IPS-11a (cell line): ENCODE results near the gene EIF4G3.
"Not testable (repeated sequence)": the region's sequence is repeated elsewhere in the genome, so short reads cannot be mapped to it uniquely, and the experiment has no call there.

Source experiments
- H3K4me3 ChIP-seq: one replicate; pipeline ENCODE4 v1.5.1; 2013; ENCODE audit warnings: low read depth, low read length, control low read depth

The EIF4G3 gene

GRCh38 chr1:21185221-21185731 lies 8.6 kb upstream of the EIF4G3 start:
- H3K4me3 ChIP-seq: no peak overlapping the region

- H3K4me3 ChIP-seq: no peak overlapping the region
These were observed 7.6 kb upstream of the EIF4G3 start for GRCh38 chr1:21184276-21184675.

GRCh38 chr1:21182181-21182731 lies 5.6 kb upstream of the EIF4G3 start:
- H3K4me3 ChIP-seq: no peak overlapping the region

- not testable (repeated sequence) for H3K4me3 ChIP-seq
These were observed 1.6 kb upstream of the EIF4G3 start for GRCh38 chr1:21178271-21178670.

GRCh38 chr1:21175670-21176581 lies 771 bp downstream of the EIF4G3 start:
- H3K4me3 ChIP-seq: peak overlapping the region; percentile 83

- peak overlapping the region; percentile 83 for H3K4me3 ChIP-seq
These were observed 1.4 kb downstream of the EIF4G3 start for GRCh38 chr1:21175324-21175669.

GRCh38 chr1:21174654-21175323 lies 1.9 kb downstream of the EIF4G3 start:
- peak overlapping the region; percentile 83 for H3K4me3 ChIP-seq

- H3K4me3 ChIP-seq: peak overlapping the region; percentile 83
These were observed 2.5 kb downstream of the EIF4G3 start for GRCh38 chr1:21174230-21174629.

GRCh38 chr1:21173096-21173495 lies 3.6 kb downstream of the EIF4G3 start:
- H3K4me3 ChIP-seq: not testable (repeated sequence)

- not testable (repeated sequence) for H3K4me3 ChIP-seq
These were observed 5.9 kb downstream of the EIF4G3 start for GRCh38 chr1:21170837-21171236.

- H3K4me3 ChIP-seq: no peak overlapping the region
These were observed 8.3 kb downstream of the EIF4G3 start for GRCh38 chr1:21168444-21168843.

- H3K4me3 ChIP-seq: no peak overlapping the region
These were observed 11.1 kb downstream of the EIF4G3 start for GRCh38 chr1:21165646-21166045.

- no peak overlapping the region for H3K4me3 ChIP-seq
These were observed 11.6 kb downstream of the EIF4G3 start for GRCh38 chr1:21165076-21165475.

GRCh38 chr1:21164266-21164665 lies 12.4 kb downstream of the EIF4G3 start:
- H3K4me3 ChIP-seq: no peak overlapping the region

- no peak overlapping the region for H3K4me3 ChIP-seq
These were observed 13.8 kb downstream of the EIF4G3 start for GRCh38 chr1:21162740-21163464.

GRCh38 chr1:21161842-21162241 lies 14.9 kb downstream of the EIF4G3 start:
- H3K4me3 ChIP-seq: no peak overlapping the region

- H3K4me3 ChIP-seq: no peak overlapping the region
These were observed 16.4 kb downstream of the EIF4G3 start for GRCh38 chr1:21160263-21160796.

- no peak overlapping the region for H3K4me3 ChIP-seq
These were observed 18.8 kb downstream of the EIF4G3 start for GRCh38 chr1:21157868-21158267.

GRCh38 chr1:21157054-21157453 lies 19.6 kb downstream of the EIF4G3 start:
- no peak overlapping the region for H3K4me3 ChIP-seq

- no peak overlapping the region for H3K4me3 ChIP-seq
These were observed 20.7 kb downstream of the EIF4G3 start for GRCh38 chr1:21156019-21156418.

GRCh38 chr1:21154717-21155116 lies 22.0 kb downstream of the EIF4G3 start:
- H3K4me3 ChIP-seq: no peak overlapping the region
